GM23248 (cell line): ENCODE measurements around the gene GAB4.

Source experiments
- EZH2 ChIP-seq: fragments of 200-600 bp; sonication (generic); IDR thresholded peaks from 2 replicates; pipeline ENCODE4 v1.6.1; 2018; ENCODE audit warnings: antibody characterized with exemption, mild to moderate bottlenecking; ENCODE audit not compliant: insufficient read depth, poor library complexity, severe bottlenecking
- EZH2phosphoT487 ChIP-seq: fragments of 200-600 bp; sonication (generic); IDR thresholded peaks from 2 replicates; pipeline ENCODE4 v1.6.1; 2018; ENCODE audit warnings: antibody characterized with exemption, moderate library complexity, mild to moderate bottlenecking, low read depth; ENCODE audit not compliant: insufficient read depth

GRCh38 chr22:16953206-16954059 is 54.6 kb downstream of the GAB4 start:
- TF ChIP-seq EZH2 = no peak
- TF ChIP-seq EZH2phosphoT487 = no peak
